LNCaP clone FGC (cell line): ENCODE results near the gene TNC.

Experiments
- DNase-seq: peaks from one replicate; pipeline ENCODE4 v3.0.0-alpha.2; 2011; ENCODE audit warnings: low read depth
- H3K4me3 ChIP-seq: 2 replicates; pipeline ENCODE4 v1.5.1; 2011; ENCODE audit warnings: mild to moderate bottlenecking, low read depth, low read length, control low read depth
- TF ChIP-seq, protein P1 (sequence below): IDR thresholded peaks from 2 replicates; pipeline ENCODE4 v1.5.1; 2012; ENCODE audit warnings: mild to moderate bottlenecking; ENCODE audit not compliant: control insufficient read depth, insufficient read depth; ENCODE audit errors: extremely low read depth

TNC gene

DNA sequence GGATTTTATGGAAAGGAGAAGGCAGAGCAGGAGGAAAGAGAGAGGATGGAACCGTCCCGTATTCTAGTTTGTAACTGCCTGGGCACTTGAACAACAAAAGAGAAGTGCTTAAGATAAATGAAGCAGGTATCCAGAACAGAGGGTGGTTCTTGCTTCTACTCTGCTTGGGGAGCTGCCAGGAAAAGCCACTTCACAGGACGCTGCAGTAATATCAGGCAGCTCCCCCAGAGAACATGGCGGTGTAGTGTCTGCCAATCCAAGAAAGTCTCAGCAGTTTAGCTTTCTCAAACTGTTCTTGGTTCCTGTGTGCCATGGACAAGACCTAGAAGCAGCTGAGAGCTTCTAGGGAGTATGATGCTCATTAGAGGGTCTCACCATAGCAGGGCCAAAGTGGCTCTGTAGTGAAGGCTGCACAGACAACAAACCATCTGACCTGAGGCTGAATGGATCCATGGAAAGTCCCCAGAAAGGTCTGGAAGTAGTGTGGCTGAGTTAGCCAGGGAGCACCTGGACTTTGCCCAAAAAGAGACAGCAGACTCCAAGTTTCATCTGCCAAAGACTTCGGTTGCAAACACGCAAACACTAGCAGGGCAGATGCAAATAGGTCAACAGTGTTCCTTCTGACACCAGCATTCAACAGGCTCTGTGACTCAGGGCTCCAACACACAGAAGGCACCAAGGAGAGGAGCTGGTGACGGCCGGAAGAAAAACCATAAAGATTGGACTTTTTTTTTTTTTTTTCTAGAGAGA, 115.4 kb downstream of the TNC start:
- DNase-seq = peak; percentile 64
- no peak overlapping the region for H3K4me3 ChIP-seq
- TF ChIP-seq, protein P1, sequence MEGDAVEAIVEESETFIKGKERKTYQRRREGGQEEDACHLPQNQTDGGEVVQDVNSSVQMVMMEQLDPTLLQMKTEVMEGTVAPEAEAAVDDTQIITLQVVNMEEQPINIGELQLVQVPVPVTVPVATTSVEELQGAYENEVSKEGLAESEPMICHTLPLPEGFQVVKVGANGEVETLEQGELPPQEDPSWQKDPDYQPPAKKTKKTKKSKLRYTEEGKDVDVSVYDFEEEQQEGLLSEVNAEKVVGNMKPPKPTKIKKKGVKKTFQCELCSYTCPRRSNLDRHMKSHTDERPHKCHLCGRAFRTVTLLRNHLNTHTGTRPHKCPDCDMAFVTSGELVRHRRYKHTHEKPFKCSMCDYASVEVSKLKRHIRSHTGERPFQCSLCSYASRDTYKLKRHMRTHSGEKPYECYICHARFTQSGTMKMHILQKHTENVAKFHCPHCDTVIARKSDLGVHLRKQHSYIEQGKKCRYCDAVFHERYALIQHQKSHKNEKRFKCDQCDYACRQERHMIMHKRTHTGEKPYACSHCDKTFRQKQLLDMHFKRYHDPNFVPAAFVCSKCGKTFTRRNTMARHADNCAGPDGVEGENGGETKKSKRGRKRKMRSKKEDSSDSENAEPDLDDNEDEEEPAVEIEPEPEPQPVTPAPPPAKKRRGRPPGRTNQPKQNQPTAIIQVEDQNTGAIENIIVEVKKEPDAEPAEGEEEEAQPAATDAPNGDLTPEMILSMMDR = no peak

DNA sequence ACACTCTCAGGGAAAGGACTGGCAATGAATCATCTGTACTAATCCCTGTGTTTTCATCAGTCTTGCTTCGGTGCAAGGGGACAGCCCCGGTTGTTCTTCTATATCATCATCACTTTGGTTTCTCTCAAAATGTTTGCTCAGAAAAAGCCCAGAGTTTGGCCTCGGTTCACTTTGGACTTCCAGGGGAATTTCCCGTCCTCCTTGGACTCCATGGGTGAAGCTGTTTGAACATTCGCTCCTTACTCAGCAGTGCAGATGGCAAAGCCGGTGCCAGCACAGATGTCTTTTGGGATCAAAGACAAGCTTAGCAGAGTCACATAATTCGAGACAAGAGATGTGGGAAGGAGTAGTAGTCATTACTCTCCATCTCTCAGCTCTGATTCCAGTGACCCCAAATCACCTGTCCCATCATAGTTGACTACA, 117.7 kb downstream of the TNC start:
- no peak for DNase-seq
- TF ChIP-seq, protein P1 = no peak
- H3K4me3 ChIP-seq = no peak overlapping the region

DNA sequence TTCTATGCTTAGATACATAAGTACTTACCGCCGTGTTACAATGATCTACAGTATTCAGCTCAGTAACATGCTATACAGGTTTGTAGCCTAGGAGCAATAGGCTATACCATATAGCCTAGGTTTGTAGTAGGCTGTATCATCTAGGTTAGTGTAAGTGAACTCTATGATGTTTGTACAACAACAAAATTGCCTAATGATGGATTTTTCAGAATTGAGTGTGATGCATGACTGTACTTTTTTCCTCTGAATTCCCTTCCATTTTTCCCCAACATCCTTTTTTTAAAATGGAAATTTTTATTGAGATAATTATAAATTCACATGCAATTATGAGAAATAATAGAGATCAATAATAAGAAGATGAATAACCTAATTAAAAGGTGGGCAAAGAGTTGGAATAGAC, 119.6 kb downstream of the TNC start:
- H3K4me3 ChIP-seq = no peak overlapping the region
- TF ChIP-seq, protein P1 = no peak
- DNase-seq = no peak

DNA sequence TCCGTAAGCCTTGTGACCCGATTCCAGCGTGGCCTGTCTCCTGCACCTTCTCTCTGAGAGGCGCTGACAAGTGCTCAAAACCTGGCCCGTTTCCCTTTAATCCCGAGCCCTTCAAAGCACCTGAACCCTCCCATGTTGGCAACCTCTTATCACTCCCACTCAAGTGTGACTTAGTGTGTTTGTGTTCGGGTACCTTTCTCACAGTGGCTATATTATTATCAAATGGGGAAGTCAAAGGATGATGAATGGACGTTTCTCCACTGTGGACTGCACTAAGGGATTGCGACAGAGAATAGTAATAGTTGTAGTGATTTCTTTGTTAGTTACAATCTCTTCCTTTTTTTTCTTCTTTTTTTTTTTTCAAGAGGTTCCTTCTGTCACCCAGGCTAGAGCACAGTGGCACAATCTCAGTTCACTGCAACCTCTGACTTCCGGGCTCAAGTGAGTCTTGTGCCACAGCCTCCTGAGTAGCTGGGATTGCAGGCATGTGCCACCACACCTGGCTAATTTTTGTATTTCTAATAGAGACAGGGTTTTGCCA, 122.2 kb downstream of the TNC start:
- DNase-seq = no peak
- no peak overlapping the region for H3K4me3 ChIP-seq
- TF ChIP-seq, protein P1 = no peak

DNA sequence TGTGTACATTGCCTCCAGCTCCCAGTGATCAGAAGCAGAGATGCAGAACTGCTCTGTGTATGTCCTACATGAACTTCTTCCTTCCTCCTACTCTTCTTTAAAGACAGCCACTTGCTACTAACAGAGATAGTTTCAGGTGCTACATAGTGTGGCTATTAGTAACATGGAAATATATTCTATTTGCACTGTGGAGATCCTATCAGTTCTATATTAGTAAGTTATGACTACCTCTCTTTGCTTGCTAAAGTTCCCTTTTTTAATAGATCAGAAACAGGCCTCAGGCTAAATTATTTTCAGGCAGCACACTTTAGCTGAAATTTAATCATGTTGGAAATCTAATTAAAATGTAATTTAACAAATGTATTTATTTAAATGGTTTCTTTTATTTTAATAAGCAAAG, 123.2 kb downstream of the TNC start:
- DNase-seq = no peak
- H3K4me3 ChIP-seq = no peak overlapping the region
- TF ChIP-seq, protein P1 = no peak

DNA sequence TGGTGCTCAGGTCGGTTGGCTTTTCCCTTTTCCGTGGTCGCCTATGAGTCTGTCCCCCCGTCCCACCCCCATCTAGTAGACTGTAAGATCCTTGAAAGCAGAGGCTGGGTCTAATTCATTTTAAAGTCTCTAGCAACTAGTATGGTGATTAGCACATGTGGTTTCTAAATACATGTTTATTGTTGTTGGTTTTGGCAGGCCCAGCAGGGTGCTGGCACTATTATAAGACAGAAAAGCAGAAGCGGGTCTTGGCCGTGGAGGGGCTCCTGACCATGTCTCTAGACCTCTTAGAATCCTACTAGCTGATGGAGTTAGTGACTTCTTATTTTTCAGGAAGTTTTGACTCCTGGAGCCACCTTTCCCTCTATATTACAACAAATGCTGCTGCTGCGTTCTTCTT, 126.1 kb downstream of the TNC start:
- H3K4me3 ChIP-seq = no peak overlapping the region
- TF ChIP-seq, protein P1 = no peak
- DNase-seq = no peak

DNA sequence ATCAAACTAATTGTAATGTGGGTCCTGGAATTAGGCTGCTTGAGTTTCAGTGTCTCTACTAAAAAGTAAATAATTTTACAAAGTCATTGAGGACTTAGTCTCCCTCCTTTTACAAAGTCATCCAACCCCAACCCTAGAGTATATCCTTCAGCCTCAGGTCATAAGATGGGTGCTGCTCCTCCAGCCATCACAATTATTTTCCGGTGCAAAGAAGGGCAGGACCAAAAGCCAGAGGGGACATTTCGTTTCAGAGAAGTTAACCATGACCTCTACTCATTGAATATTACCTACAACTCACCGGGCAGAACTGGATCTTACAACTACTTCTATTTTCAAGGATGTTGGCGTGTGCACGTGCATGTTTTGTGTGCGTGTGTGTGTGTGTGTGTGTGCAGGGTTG, 127.1 kb downstream of the TNC start:
- no peak overlapping the region for H3K4me3 ChIP-seq
- DNase-seq = no peak
- TF ChIP-seq, protein P1 = no peak
